Keratinocyte (primary cell): ENCODE measurements around the gene PPM1D.

Source experiments
- CTCF ChIP-seq, 3 experiments: IDR thresholded peaks in 1 of 3; conservative IDR thresholded peaks in 1 of 3; optimal IDR thresholded peaks in 1 of 3; 2 replicates in 2 of 3; 3 replicates in 1 of 3; pipeline versions ENCODE3 to v1.5.1; 2011; ENCODE audit warnings: low read length in 3 of 3, mild to moderate bottlenecking in 3 of 3, moderate library complexity in 2 of 3, control low read depth in 1 of 3, inconsistent platforms in 1 of 3; ENCODE audit not compliant: insufficient read depth in 2 of 3; ENCODE audit errors: extremely low read depth in 1 of 3
- EZH2 ChIP-seq: IDR thresholded peaks from one replicate; pipeline ENCODE4 v1.6.1; 2012; ENCODE audit warnings: inconsistent platforms, mild to moderate bottlenecking, low read length, moderate library complexity

GRCh38 chr17:60699090-60699489 is 99.1 kb downstream of the PPM1D start:
- no peak for TF ChIP-seq CTCF (optimal IDR thresholded peaks at IDR 0.05 in 1 of 3, IDR thresholded peaks at IDR 0.05 in 1 of 3, conservative IDR thresholded peaks at IDR 0.05 in 1 of 3; ENCODE audit: extremely low read depth in 1 of 3, insufficient read depth in 2 of 3, low read length in 3 of 3)
- no peak for TF ChIP-seq EZH2
